Loucy (cell line): Measurements from ENCODE around the gene NAT9.
A peak's percentile ranks its signal among the peaks of the same experiment; 100 is the strongest.

Experiments
- H2AFZ ChIP-seq: fragments of 200-600 bp; sonication (generic); 2 replicates; pipeline ENCODE4 v1.6.0; 2016; ENCODE audit warnings: antibody characterized with exemption, mild to moderate bottlenecking, low read length, moderate library complexity
- H3F3A ChIP-seq: fragments of 200-600 bp; 2 replicates; pipeline ENCODE4 v1.6.0; 2016; ENCODE audit warnings: antibody characterized with exemption, low read depth, mild to moderate bottlenecking
- H3K27me3 ChIP-seq: fragments of 200-600 bp; sonication (generic); 2 replicates; pipeline ENCODE4 v1.6.1; 2014; ENCODE audit warnings: low read length, mild to moderate bottlenecking; ENCODE audit not compliant: insufficient read depth, poor library complexity, severe bottlenecking
- H3K36me3 ChIP-seq: fragments of 200-600 bp; sonication (generic); 2 replicates; pipeline ENCODE4 v1.6.1; 2016; ENCODE audit warnings: low read length; ENCODE audit not compliant: insufficient read depth
- H3K4me1 ChIP-seq: fragments of 200-600 bp; sonication (generic); 2 replicates; pipeline ENCODE4 v1.5.1; 2014; ENCODE audit warnings: low read length, mild to moderate bottlenecking; ENCODE audit not compliant: insufficient read depth, poor library complexity, severe bottlenecking
- H3K4me2 ChIP-seq: fragments of 200-600 bp; sonication (generic); 2 replicates; pipeline ENCODE4 v1.6.0; 2014; ENCODE audit warnings: antibody characterized with exemption, low read length, low read depth, mild to moderate bottlenecking; ENCODE audit not compliant: poor library complexity, severe bottlenecking
- H3K4me3 ChIP-seq: fragments of 200-600 bp; sonication (generic); 2 replicates; pipeline ENCODE4 v1.5.1; 2014; ENCODE audit warnings: low read length, mild to moderate bottlenecking, mixed read lengths; ENCODE audit not compliant: poor library complexity, severe bottlenecking
- H3K79me2 ChIP-seq: fragments of 200-600 bp; sonication (generic); 2 replicates; pipeline ENCODE4 v1.6.1; 2014; ENCODE audit warnings: low read length; ENCODE audit not compliant: insufficient read depth
- H3K9ac ChIP-seq: fragments of 200-600 bp; sonication (generic); 2 replicates; pipeline ENCODE4 v1.6.0; 2014; ENCODE audit warnings: mild to moderate bottlenecking, low read depth, low read length, moderate library complexity; ENCODE audit not compliant: poor library complexity, severe bottlenecking
- H3K9me2 ChIP-seq: fragments of 200-600 bp; sonication (generic); replicated peaks from 2 replicates; pipeline ENCODE4 v1.6.1; 2016; ENCODE audit warnings: low read depth, low read length, mixed read lengths
- H3K9me3 ChIP-seq: fragments of 200-600 bp; sonication (generic); 2 replicates; pipeline ENCODE4 v1.6.1; 2014; ENCODE audit warnings: mild to moderate bottlenecking, antibody characterized with exemption, low read length, low read depth; ENCODE audit not compliant: insufficient read depth
- H4K20me1 ChIP-seq: fragments of 200-600 bp; sonication (generic); 2 replicates; pipeline ENCODE4 v1.6.0; 2014; ENCODE audit warnings: antibody characterized with exemption, low read length, mild to moderate bottlenecking; ENCODE audit not compliant: insufficient read depth, poor library complexity, severe bottlenecking
- CTCF ChIP-seq: fragments of 200-600 bp; sonication (generic); conservative IDR thresholded peaks from 2 replicates; pipeline ENCODE4 v1.5.1; 2014; ENCODE audit warnings: mild to moderate bottlenecking, antibody characterized with exemption, low read length
- EZH2phosphoT487 ChIP-seq: fragments of 200-600 bp; IDR thresholded peaks from 2 replicates; pipeline ENCODE4 v1.6.1; 2018; ENCODE audit warnings: antibody characterized with exemption, mild to moderate bottlenecking, moderate library complexity, borderline replicate concordance

Gene NAT9

DNA sequence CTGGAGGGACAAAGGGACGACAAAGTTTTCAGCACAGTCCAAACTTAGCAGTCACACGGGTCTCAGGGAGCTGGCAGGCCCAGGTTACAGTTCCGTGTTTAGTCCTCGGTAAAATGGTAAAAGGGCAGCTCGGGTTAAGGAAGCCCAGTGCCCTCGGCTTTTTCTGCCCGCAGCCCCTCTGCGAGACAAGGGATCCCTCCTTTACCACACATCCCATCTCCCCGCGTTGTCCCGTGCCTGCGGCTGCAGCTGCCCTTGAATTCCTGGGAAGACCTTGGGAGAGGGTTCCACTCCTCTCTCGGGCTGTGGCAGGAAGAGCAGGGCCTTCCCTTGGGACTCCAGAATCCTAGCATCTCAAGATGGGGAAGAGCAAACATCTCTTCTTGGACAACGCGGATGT, 46.3 kb downstream of the NAT9 start:
- H3K4me1 ChIP-seq, result peaks cover 42% of the 10 kb centered on the region
- no peak overlapping the region for H2AFZ ChIP-seq
- H3K9ac ChIP-seq, result peak overlapping the region; percentile 47
- H3F3A ChIP-seq, result no peaks in the 10 kb centered on the region
- H3K4me2 ChIP-seq, result peak overlapping the region; percentile 70
- no peak overlapping the region for H3K4me3 ChIP-seq
- H3K36me3 ChIP-seq, result no peaks in the 10 kb centered on the region
- no peaks in the 10 kb centered on the region for H3K9me2 ChIP-seq
- TF ChIP-seq EZH2phosphoT487 (no peak), CTCF (no peak)
- H3K27me3 ChIP-seq, result no peaks in the 10 kb centered on the region
- H3K9me3 ChIP-seq, result no peaks in the 10 kb centered on the region
- no peaks in the 10 kb centered on the region for H4K20me1 ChIP-seq
- H3K79me2 ChIP-seq, result no peaks in the 10 kb centered on the region

DNA sequence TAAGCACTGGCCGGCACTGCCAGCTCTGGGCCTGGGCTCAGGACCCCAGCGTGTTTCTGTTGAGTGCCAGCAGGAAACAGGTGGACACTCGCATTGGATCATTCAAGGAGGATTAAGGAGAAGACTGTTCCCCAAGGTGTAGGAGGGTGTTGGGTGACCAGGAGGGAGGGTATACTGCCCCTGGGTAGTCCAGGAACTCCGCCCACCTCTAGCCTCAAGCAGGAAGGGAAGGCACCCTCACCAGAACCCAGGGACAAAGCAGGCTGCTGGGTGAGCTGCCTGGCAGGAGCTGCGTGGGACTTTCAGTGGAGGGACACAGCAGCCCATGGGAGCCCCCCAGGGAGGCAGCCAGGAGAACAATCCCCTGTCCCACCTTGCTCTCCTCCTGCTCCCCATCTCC, 46.8 kb downstream of the NAT9 start:
- no peak overlapping the region for H3K4me3 ChIP-seq
- no peaks in the 10 kb centered on the region for H4K20me1 ChIP-seq
- H3F3A ChIP-seq, result no peaks in the 10 kb centered on the region
- H3K4me1 ChIP-seq, result peaks cover 40% of the 10 kb centered on the region
- H3K79me2 ChIP-seq, result no peaks in the 10 kb centered on the region
- H3K4me2 ChIP-seq, result peak overlapping the region; percentile 70
- peak overlapping the region; percentile 47 for H3K9ac ChIP-seq
- no peaks in the 10 kb centered on the region for H3K9me3 ChIP-seq
- TF ChIP-seq CTCF (no peak), EZH2phosphoT487 (no peak)
- H3K27me3 ChIP-seq, result no peaks in the 10 kb centered on the region
- no peak overlapping the region for H2AFZ ChIP-seq
- H3K9me2 ChIP-seq, result no peaks in the 10 kb centered on the region
- H3K36me3 ChIP-seq, result no peaks in the 10 kb centered on the region

GRCh38 chr17:74728702-74729075, 47.5 kb downstream of the NAT9 start:
- Histone ChIP-seq H4K20me1 (no peaks in the 10 kb centered on the region), H3F3A (no peaks in the 10 kb centered on the region), H3K4me1 (peaks cover 40% of the 10 kb centered on the region), H3K9me3 (no peaks in the 10 kb centered on the region), H3K27me3 (no peaks in the 10 kb centered on the region), H3K79me2 (no peaks in the 10 kb centered on the region), H3K4me2 (no peak overlapping the region), H3K4me3 (no peak overlapping the region), H3K9ac (no peak overlapping the region), H2AFZ (no peak overlapping the region), H3K36me3 (no peaks in the 10 kb centered on the region), H3K9me2 (no peaks in the 10 kb centered on the region)
- TF ChIP-seq EZH2phosphoT487, result no peak
- no peak for TF ChIP-seq CTCF
